ENCODE data around the gene ZNF750. TPM values are rescaled to one million over a fixed set of nuclear protein-coding genes. Genes with fewer than 3 reads are reported as not detected.

Gene ZNF750
- total RNA-seq, 1 donor from 2014 or later, result not detected

DNA sequence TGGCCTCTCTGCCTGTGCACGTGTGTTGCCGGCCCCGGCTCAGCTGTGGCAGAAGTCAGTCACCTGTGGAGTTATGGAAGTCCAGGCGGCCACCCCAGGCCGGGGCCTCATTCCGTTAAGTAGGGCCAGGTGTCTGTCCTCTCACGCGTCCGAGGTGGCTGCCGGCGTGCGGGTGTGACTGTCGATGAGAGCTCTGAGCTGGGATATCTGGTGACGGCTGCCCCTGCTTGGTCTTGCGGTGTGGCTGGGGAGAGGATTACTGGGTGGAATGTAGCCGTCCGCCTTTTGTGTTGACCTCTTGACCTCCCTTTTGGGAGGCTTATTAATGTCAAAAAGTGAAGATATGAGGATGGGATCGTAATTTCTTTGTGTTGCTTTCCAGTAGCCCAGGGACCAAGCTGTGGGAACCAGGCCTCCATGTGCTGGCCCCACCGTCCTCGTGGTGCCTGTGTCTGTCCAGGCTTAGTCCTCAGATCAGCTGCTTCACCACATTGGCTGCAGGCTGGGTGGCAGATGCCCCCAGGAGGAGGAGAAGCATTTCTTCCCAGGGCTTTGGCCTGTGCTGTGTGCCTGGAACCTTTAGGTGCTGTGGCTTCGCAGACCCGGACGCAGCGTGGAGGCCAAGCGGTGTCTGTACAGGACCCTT, 23.0 kb upstream of the ZNF750 start:
- intact Hi-C loops (cut with DNase I), result no loop called here
- no peak for DNase-seq (ENCODE audit: low spot score)
- ATAC-seq, result no peak

DNA sequence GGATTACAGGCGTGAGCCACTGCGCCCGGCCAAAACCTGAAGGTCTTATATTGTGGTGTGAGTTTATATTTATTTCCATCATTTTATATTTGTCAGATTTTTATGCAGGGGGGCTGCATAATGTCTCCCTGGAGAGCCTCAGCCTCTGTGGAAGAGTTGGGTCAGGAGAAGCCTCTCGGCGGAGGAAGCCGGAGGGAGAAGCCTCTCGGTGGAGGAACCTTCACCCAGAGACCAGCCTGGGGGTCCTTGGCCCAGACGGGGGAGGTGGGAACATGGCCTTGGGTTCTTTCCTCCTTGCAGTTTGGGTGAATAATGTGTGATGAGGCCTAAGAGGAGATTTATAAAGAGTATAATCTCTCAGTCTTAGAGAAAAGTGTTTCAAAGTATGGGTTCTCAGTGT, 22.4 kb upstream of the ZNF750 start:
- DNase-seq (ENCODE audit: low spot score) (no peak), ATAC-seq (no peak)
- intact Hi-C loops (cut with DNase I), result no loop called here

DNA sequence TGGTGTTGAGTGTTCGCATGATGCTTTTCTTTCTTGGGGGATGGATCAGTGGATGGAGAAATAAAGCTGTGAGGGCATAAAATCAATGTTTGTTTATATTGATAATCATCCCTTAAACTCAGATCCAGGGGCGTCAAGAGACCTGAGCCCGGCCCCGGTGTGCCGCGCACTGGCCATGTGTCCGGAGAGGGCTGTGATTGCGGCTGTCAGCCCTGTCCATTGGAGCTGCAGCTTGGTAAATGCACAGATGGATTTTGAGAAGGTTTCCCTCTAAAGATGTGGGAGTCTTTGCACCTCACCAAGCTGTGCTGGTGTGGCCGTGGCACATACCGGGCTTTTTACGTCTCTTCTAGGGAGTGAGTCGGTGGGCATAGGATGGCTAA, 21.6 kb upstream of the ZNF750 start:
- ATAC-seq (no peak), DNase-seq (ENCODE audit: low spot score) (no peak)
- intact Hi-C loops (cut with DNase I), result no loop called here

DNA sequence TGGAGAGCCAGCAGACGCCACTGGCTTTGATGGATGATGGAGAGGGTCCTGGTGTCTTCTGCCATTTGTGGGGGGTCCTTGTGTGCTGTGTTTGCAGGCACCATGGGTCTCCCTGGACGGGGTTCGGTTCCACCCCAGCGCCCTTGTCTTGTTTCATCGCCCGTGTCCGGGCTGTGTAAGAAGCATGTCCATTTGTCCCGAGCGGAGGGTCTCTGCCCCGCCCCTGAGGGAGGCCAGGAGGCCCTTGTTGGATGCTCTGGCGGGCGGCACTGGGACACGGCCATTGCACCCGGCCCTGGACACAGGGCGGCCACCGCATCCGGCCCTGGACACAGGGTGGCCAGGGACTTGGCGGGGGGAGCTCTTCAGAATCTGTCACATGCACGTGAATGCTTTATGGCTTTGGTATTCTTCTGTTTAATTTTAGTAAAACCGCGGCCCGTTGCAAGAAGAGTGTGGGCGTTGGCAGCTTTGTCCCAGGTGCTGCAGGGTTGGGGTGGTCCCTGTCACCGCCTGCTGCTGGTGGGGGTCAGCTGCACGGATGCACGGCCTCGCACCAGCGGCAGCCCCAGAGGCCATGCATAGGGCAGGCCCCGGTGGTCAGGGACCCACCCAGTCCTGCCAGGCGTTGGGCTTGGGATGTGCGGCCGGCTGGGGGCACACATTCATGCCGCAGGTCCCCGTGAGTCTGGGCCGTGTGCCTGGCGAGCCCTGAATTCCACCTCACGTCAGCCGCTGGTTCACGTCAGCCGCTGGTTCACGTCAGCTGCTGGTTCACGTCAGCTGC, 21.0 kb upstream of the ZNF750 start:
- no peak for ATAC-seq
- no peak for DNase-seq (ENCODE audit: low spot score)

GRCh38 chr17:82859431-82860403, 19.9 kb upstream of the ZNF750 start:
- intact Hi-C loops (cut with DNase I), result no loop called here
- no peak for DNase-seq (ENCODE audit: low spot score)
- ATAC-seq, result peak; percentile 87

More for the DNA sequence above, 21.0 kb upstream of the ZNF750 start:
- intact Hi-C loops (cut with DNase I), result no loop called here

DNA sequence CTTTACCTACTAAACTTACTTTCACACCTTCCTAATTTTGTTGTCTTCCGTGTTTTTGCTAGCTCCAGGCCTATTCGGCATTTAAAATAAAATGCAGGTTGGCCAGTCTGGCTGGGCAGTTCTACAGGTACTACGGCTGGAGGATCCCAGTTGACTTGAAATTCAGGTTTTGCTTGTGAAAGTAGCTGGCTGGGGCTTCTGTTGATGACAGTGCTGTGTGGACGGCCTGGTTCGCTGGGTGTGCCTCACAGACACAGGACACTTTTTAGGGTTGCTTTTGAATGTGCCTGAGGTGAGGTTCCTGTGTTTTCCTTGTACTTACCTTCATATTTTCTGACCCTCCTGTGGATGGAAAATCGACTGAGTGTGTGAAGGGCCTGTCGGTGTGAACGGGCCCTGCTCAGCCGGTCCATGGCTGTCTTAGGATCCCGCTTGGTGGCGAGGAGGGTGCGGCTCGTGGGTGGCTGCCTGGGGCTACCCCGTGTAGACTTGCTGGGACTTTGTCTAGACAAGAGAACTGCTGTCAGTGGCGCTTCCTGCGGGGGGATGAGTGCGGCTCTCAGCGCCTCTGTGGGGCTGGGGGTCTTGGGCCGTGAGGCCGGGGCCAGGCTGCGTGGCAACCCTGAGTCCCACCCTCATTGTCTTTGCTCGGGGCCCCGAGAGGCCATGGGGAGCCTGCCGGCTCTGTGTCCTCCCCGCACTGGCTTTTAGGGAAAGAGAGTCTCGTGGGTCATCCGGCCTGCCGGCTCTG, 18.7 kb upstream of the ZNF750 start:
- DNase-seq (ENCODE audit: low spot score) (no peak), ATAC-seq (no peak)

GRCh38 chr17:82856361-82856760, 16.5 kb upstream of the ZNF750 start:
- ATAC-seq (no peak), DNase-seq (ENCODE audit: low spot score) (no peak)
- intact Hi-C loops (cut with DNase I), result no loop called here

More for the DNA sequence above, 18.7 kb upstream of the ZNF750 start:
- intact Hi-C loops (cut with DNase I), result no loop called here

DNA sequence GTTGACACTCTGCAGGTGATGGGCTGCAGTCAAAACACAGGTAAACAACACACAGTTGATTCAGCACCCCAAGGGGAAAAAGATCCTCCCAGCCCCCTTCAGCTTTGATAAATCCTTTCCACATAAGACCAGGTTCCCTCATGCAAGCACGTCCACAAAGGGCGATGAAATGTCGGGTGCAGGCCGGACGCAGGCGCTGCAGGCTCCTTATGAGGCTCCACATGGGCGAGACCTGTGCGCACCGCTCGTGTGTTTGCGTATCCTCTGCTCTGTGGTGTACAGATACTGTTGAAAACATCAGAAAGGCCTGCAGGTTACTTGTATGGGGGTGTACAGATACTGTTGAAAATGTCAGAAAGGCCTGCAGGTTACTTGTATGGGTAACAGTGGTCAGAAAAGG, 14.4 kb upstream of the ZNF750 start:
- DNase-seq (ENCODE audit: low spot score) (no peak), ATAC-seq (no peak)
- intact Hi-C loops (cut with DNase I), result no loop called here

GRCh38 chr17:82851381-82851780, 11.6 kb upstream of the ZNF750 start:
- no peak for DNase-seq (ENCODE audit: low spot score)
- intact Hi-C loops (cut with DNase I), result no loop called here
- no peak for ATAC-seq

DNA sequence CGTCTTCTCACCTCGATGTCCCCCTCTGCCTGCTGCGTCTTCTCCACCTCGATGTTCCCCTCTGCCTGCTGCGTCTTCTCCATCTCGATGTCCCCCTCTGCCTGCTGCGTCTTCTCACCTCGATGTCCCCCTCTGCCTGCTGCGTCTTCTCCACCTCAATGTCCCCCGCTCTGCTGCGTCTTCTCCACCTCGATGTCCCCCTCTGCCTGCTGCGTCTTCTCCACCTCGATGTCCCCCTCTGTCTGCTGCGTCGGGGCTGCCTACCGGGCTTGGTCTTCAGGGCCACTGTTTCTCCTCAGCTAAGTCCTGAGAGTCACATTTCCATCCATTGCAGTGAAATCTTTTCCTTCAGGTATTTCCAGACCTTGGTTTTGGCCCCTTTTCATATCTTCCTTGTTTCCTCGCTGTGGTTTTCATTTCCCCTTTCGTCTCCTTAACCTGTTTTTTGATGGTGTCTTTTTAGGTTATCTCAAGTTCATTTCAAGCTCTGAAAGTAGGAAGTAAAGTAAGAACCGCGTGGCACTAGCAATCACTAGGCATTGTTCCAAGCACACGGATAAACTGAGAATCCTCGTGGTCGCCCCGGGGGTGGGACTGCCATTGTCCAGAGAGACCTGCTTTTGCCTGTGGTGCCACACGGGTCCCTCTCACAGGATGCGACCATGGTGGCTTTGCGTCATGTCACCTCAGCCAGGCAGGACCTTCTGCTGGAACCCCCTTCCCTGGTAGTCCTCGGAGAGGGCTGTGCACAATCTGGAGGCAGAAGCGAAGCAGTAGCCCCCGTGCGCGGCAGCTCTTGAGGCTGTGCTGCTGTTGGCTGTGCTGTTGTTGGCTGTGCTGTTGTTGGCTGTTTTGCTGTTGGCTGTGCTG, 9.5 kb upstream of the ZNF750 start:
- intact Hi-C loops (cut with DNase I), result no loop called here
- DNase-seq (ENCODE audit: low spot score), result no peak
- no peak for ATAC-seq

GRCh38 chr17:82848022-82848592, 8.3 kb upstream of the ZNF750 start:
- DNase-seq (ENCODE audit: low spot score) (no peak), ATAC-seq (peak; percentile 87)
- intact Hi-C loops (cut with DNase I), result no loop called here

- ATAC-seq (peak; percentile 42), DNase-seq (ENCODE audit: low spot score) (no peak)
- intact Hi-C loops (cut with DNase I), result no loop called here
These were observed 6.4 kb upstream of the ZNF750 start for GRCh38 chr17:82846061-82846691.

GRCh38 chr17:82845163-82845807, 5.5 kb upstream of the ZNF750 start:
- DNase-seq (ENCODE audit: low spot score) (no peak), ATAC-seq (peak; percentile 79)
- intact Hi-C loops (cut with DNase I), result no loop called here

GRCh38 chr17:82844796-82845162, 5.0 kb upstream of the ZNF750 start:
- intact Hi-C loops (cut with DNase I), result no loop called here
- peak; percentile 53 for DNase-seq (ENCODE audit: low spot score)
- no peak for ATAC-seq

DNA sequence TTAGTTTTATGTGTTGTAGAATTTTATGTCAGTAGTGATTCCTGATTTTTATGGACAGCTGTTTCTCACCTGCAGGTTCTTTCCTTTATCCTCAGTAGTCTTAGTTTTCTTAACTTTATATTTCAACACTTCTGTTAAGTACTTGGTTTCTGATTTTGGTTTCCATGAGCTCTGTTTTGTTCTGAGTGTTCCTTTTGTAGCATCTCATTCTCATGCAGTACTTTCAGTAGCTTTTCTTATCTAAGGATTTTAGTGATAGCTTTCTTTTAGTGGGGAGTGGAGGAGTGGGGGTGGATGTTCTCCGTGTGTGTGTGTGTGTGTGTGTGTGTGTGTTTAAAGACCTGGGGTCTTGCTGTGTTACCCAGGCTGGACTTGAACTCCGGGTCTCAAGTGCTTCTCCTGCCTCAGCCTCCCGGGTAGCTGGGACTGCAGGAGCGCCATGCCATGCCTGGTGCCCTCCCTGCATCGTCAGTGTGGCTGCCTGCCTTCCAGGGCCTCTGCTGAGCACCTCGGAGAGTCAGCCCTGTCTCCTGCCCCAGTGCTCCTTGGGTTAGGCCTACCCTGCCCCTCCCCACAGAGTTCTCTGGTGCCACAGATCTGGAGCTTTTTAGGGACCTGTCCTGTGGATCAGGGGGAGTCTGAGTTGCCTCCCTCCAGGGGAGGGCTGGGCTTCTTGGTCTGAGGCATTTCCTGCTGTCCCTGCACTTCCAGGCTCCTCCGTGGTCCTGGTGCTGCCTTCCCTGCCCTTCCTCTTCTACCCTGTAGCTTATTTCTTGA, 4.3 kb upstream of the ZNF750 start:
- intact Hi-C loops (cut with DNase I), result no loop called here
- ATAC-seq, result no peak
- peak; percentile 44 for DNase-seq (ENCODE audit: low spot score)

- no peak for ATAC-seq
- intact Hi-C loops (cut with DNase I), result no loop called here
- no peak for DNase-seq (ENCODE audit: low spot score)
These were observed 2.2 kb upstream of the ZNF750 start for GRCh38 chr17:82841921-82842596.

Measured in sciatic nerve (tissue), 2 donors.